OCI-LY1 (cell line): ENCODE data around the gene TTLL9.

Source experiments
- H2AFZ ChIP-seq: fragments of 200-600 bp; sonication (generic), shearing (Covaris generic); 2 replicates; pipeline ENCODE4 v1.6.0; 2014; ENCODE audit warnings: antibody characterized with exemption, mild to moderate bottlenecking, low read length
- H3F3A ChIP-seq: fragments of 200-600 bp; sonication (generic), shearing (Covaris generic); 2 replicates; pipeline ENCODE4 v1.6.0; 2014; ENCODE audit warnings: mild to moderate bottlenecking, antibody characterized with exemption, low read length, moderate library complexity; ENCODE audit not compliant: insufficient read depth
- H3K27ac ChIP-seq: fragments of 200-600 bp; sonication (generic); 2 replicates; pipeline ENCODE4 v1.5.1; 2014; ENCODE audit warnings: low read length, mixed run types, mild to moderate bottlenecking, low read depth; ENCODE audit not compliant: poor library complexity, severe bottlenecking
- H3K27me3 ChIP-seq: fragments of 200-600 bp; sonication (generic); 2 replicates; pipeline ENCODE4 v1.6.0; 2014; ENCODE audit warnings: antibody characterized with exemption, mild to moderate bottlenecking, low read length, moderate library complexity; ENCODE audit not compliant: insufficient read depth
- H3K36me3 ChIP-seq: fragments of 200-600 bp; sonication (generic); 2 replicates; pipeline ENCODE4 v1.6.1; 2014; ENCODE audit warnings: mild to moderate bottlenecking, antibody characterized with exemption, low read length, moderate library complexity, mixed read lengths; ENCODE audit not compliant: insufficient read depth
- H3K4me1 ChIP-seq: fragments of 200-600 bp; sonication (generic); 2 replicates; pipeline ENCODE4 v1.5.1; 2014; ENCODE audit warnings: mild to moderate bottlenecking, low read length, moderate library complexity; ENCODE audit not compliant: insufficient read depth, severe bottlenecking
- H3K4me2 ChIP-seq: fragments of 200-600 bp; sonication (generic), shearing (Covaris generic); 2 replicates; pipeline ENCODE4 v1.6.1; 2014; ENCODE audit warnings: low read length
- H3K4me3 ChIP-seq: fragments of 200-600 bp; sonication (generic); 2 replicates; pipeline ENCODE4 v1.5.1; 2014; ENCODE audit warnings: low read length, low read depth, mild to moderate bottlenecking, mixed read lengths; ENCODE audit not compliant: poor library complexity, severe bottlenecking
- H3K79me2 ChIP-seq: fragments of 200-600 bp; shearing (Covaris generic); 2 replicates; pipeline ENCODE4 v1.6.1; 2016; ENCODE audit warnings: mixed run types, low read length, mixed read lengths; ENCODE audit not compliant: insufficient read depth
- H3K9ac ChIP-seq: fragments of 200-600 bp; sonication (generic), shearing (Covaris generic); 2 replicates; pipeline ENCODE4 v1.6.1; 2014; ENCODE audit warnings: mild to moderate bottlenecking, low read length, mixed read lengths
- H3K9me2 ChIP-seq: fragments of 200-600 bp; sonication (generic), shearing (Covaris generic); 2 replicates; pipeline ENCODE4 v1.6.1; 2014; ENCODE audit warnings: low read depth, mild to moderate bottlenecking, low read length, mixed read lengths
- H3K9me3 ChIP-seq: fragments of 200-600 bp; shearing (Covaris generic); 2 replicates; pipeline ENCODE4 v1.6.1; 2014; ENCODE audit warnings: low read length, mixed read lengths
- H4K20me1 ChIP-seq: fragments of 200-600 bp; sonication (generic), shearing (Covaris generic); 2 replicates; pipeline ENCODE4 v1.6.0; 2016; ENCODE audit warnings: mild to moderate bottlenecking, low read length; ENCODE audit not compliant: insufficient read depth
- CTCF ChIP-seq: fragments of 200-600 bp; sonication (generic), shearing (Covaris generic); IDR thresholded peaks from 2 replicates; pipeline ENCODE4 v1.5.1; 2017; ENCODE audit warnings: mild to moderate bottlenecking, antibody characterized with exemption, low read length, moderate library complexity, mixed read lengths
- EZH2 ChIP-seq: fragments of 200-600 bp; sonication (generic), shearing (Covaris generic); IDR thresholded peaks from 2 replicates; pipeline ENCODE4 v1.8.0; 2017; ENCODE audit warnings: borderline replicate concordance, mixed run types, mild to moderate bottlenecking, antibody characterized with exemption, low read length, moderate library complexity, mixed read lengths

TTLL9 gene

GRCh38 chr20:31937820-31938219 is 67.4 kb downstream of the TTLL9 start:
- Histone ChIP-seq H3K9me3 (no peaks in the 10 kb centered on the region), H3K4me2 (no peak overlapping the region), H3K9me2 (no peaks in the 10 kb centered on the region), H3K79me2 (no peaks in the 10 kb centered on the region), H3K27me3 (no peaks in the 10 kb centered on the region), H3K9ac (no peak overlapping the region), H3K4me1 (no peaks in the 10 kb centered on the region), H3K4me3 (no peak overlapping the region), H4K20me1 (no peaks in the 10 kb centered on the region), H3K27ac (no peak overlapping the region), H3F3A (no peaks in the 10 kb centered on the region), H2AFZ (no peak overlapping the region), H3K36me3 (no peaks in the 10 kb centered on the region)
- TF ChIP-seq CTCF (no peak), EZH2 (no peak)

- Histone ChIP-seq H3K9me3 (no peaks in the 10 kb centered on the region), H3K9ac (no peak overlapping the region), H2AFZ (no peak overlapping the region), H3K4me1 (no peaks in the 10 kb centered on the region), H3K79me2 (no peaks in the 10 kb centered on the region), H4K20me1 (no peaks in the 10 kb centered on the region), H3K4me3 (no peak overlapping the region), H3K9me2 (no peaks in the 10 kb centered on the region), H3K27me3 (no peaks in the 10 kb centered on the region), H3K4me2 (no peak overlapping the region), H3K36me3 (peaks cover 14% of the 10 kb centered on the region), H3K27ac (no peak overlapping the region), H3F3A (no peaks in the 10 kb centered on the region)
- no peak for TF ChIP-seq CTCF
- TF ChIP-seq EZH2 = no peak
Measured at GRCh38 chr20:31939661-31940060, 69.2 kb downstream of the TTLL9 start.

GRCh38 chr20:31943052-31943471 is 72.6 kb downstream of the TTLL9 start:
- H2AFZ ChIP-seq = no peak overlapping the region

More at GRCh38 chr20:31943052-31943471, 72.6 kb downstream of the TTLL9 start:
- TF ChIP-seq CTCF (no peak), EZH2 (no peak)
- no peak overlapping the region for H3K4me2 ChIP-seq
- no peaks in the 10 kb centered on the region for H4K20me1 ChIP-seq
- H3K4me1 ChIP-seq = no peaks in the 10 kb centered on the region
- H3K36me3 ChIP-seq = peaks cover 48% of the 10 kb centered on the region
- no peak overlapping the region for H3K27ac ChIP-seq
- H3K79me2 ChIP-seq = no peaks in the 10 kb centered on the region
- H3K9ac ChIP-seq = no peak overlapping the region
- H3K4me3 ChIP-seq = no peak overlapping the region
- H3K9me3 ChIP-seq = no peaks in the 10 kb centered on the region
- no peaks in the 10 kb centered on the region for H3K27me3 ChIP-seq
- H3K9me2 ChIP-seq = no peaks in the 10 kb centered on the region
- H3F3A ChIP-seq = no peaks in the 10 kb centered on the region
